Vagina (tissue), 2 donors: ENCODE results near the gene HSD11B1. TPM values are rescaled to one million over a fixed set of nuclear protein-coding genes. Genes with fewer than 3 reads are reported as not detected.

Experiments used
- DNase-seq, 2 donors: peaks; one replicate each; pipeline ENCODE4 v3.0.0-alpha.2; 2017; ENCODE audit errors: extremely low spot score in 2 of 2
- H3K27ac ChIP-seq: fragments of 200-600 bp; sonication (generic); one replicate; pipeline ENCODE4 v1.5.1; 2019
- H3K27me3 ChIP-seq: fragments of 200-600 bp; sonication (generic); one replicate; pipeline ENCODE4 v1.5.1; 2019
- H3K36me3 ChIP-seq, 2 donors: fragments of 200-600 bp; sonication (generic); one replicate each; pipeline ENCODE4 v1.5.1; 2017 to 2019
- H3K4me1 ChIP-seq: fragments of 200-600 bp; sonication (generic); one replicate; pipeline ENCODE4 v1.5.1; 2019
- H3K4me3 ChIP-seq, 2 donors: fragments of 200-600 bp; sonication (generic); 1 replicate in 1 of 2; 2 replicates in 1 of 2; pipeline ENCODE4 v1.5.1; 2016 to 2019
- H3K9me3 ChIP-seq: fragments of 200-600 bp; sonication (generic); one replicate; pipeline ENCODE4 v1.5.1; 2019
- CTCF ChIP-seq, 3 experiments: fragments of 450-650 bp in 2 of 3; fragments of 200-600 bp in 1 of 3; sonication (generic) in 1 of 3; IDR thresholded peaks; one replicate each; pipeline ENCODE4 v1.5.1; 2017 to 2019; ENCODE audit warnings: antibody characterized with exemption in 3 of 3, mild to moderate bottlenecking in 2 of 3, moderate library complexity in 2 of 3
- POLR2A ChIP-seq, 2 donors: fragments of 450-650 bp; IDR thresholded peaks; one replicate each; pipeline ENCODE4 v1.6.1; 2017; ENCODE audit warnings: antibody characterized with exemption in 2 of 2, mild to moderate bottlenecking in 2 of 2, moderate library complexity in 2 of 2
- POLR2AphosphoS5 ChIP-seq, 2 donors: sonication (generic); formaldehyde crosslinking; IDR thresholded peaks; one replicate each; pipeline ENCODE4 v1.9.0; 2017; ENCODE audit warnings: antibody characterized with exemption in 2 of 2, mild to moderate bottlenecking in 2 of 2, low read depth in 1 of 2; ENCODE audit not compliant: insufficient read depth in 1 of 2
- intact Hi-C: fragments of 100-400 bp; cut with DNase I; formaldehyde crosslinking; loops from one replicate; pipeline ENCODE4 v1.15.1; 2023
- total RNA-seq: library from RNA; depleted of rRNA; stranded (reverse); fragments of >200 nt; gene quantifications from one replicate; pipeline ENCODE4 v1.2.3, GENCODE V29; 2016

Gene HSD11B1
- total RNA-seq, 1 donor from 2014 or later = 18.7 TPM

DNA sequence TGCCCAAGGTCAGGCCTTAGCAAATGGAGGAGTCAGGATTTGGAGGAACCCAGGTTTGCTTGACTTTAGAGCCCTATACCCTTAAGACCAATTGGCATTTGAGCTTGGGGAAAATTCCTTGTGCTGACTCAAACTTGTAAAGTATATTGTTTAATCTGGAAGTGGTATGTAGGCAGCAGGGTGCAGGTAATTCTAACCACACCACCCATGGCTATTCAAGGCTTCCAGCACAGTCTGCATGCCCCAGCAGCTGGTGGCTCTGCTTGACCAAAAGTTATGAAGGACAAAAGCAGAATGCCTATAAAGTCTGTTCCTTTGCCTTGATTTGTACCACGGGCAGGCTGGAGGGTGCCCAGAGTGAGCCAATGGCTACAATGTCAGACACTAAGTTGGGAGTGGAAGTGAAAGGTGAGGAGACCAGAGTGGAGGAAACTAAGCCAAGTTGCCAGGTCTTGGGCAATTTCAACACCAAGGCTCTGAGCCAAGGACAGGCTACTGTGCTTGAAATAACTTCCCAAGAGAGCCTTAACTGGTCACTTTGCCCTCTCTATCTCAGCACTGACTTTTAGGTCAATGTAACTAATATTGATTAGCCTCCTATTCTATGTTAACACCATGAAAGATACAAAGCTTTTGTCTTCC, 34.1 kb upstream of the HSD11B1 start:
- intact Hi-C loops = no loop called here
- DNase-seq = peak in 1 of 2 donors; percentile 67
- no peak overlapping the region for H3K27ac ChIP-seq
- TF ChIP-seq POLR2A (IDR thresholded peaks at IDR 0.05) (no peak), CTCF (IDR thresholded peaks at IDR 0.05) (no peak), POLR2AphosphoS5 (IDR thresholded peaks at IDR 0.05; ENCODE audit: insufficient read depth in 1 of 2, low read depth in 1 of 2) (no peak)
- no peaks in the 10 kb centered on the region for H3K27me3 ChIP-seq
- no peaks in the 10 kb centered on the region for H3K9me3 ChIP-seq
- H3K4me1 ChIP-seq = peaks cover 26% of the 10 kb centered on the region
- H3K36me3 ChIP-seq = no peaks in the 10 kb centered on the region
- H3K4me3 ChIP-seq = no peak overlapping the region

- intact Hi-C loops = no loop called here
- Histone ChIP-seq H3K9me3 (no peaks in the 10 kb centered on the region), H3K27ac (no peak overlapping the region), H3K27me3 (no peaks in the 10 kb centered on the region), H3K4me3 (no peak overlapping the region), H3K4me1 (peaks cover 36% of the 10 kb centered on the region), H3K36me3 (no peaks in the 10 kb centered on the region)
- TF ChIP-seq POLR2A (IDR thresholded peaks at IDR 0.05) (no peak), CTCF (IDR thresholded peaks at IDR 0.05) (no peak)
- DNase-seq = peak in 1 of 2 donors; percentile 81
These were observed 31.7 kb upstream of the HSD11B1 start for GRCh38 chr1:209672705-209673630.

DNA sequence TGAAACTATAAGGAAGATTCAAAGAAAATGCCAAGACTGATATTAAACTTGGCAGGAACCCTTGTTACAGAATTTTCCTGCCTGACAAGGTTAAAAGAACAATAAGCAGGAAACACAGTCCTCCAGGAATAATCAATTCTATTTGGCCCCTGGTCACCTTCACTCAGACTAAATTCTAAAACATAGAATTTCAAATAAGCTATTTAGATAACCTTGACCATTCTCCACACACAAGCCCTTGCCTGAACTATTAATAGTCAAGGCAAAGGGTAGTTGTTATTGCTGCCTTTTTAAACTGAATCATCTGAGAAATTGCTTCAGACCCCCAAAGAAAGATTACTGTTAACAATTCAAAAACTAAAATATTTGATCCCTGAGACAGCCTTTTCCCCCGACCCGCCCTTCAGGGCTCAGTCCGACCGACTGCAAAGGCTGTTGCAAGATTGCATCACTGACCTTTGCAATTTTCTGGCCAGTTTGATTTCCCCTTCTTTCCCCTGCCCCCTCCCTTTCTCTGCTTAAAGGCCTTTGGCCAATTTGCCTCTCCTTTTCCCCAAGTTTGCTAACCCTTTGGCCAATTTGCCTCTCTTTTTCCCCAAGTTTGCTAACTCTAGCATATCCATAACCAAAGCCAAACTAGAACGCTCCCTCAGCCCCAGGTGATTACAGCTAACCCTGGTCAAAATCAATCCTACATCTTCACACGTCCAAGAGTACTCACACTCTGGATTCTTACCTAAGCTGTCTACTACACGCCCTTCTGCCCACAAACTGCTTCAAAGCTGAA, 30.8 kb upstream of the HSD11B1 start:
- Histone ChIP-seq H3K4me1 (peaks cover 36% of the 10 kb centered on the region), H3K36me3 (no peaks in the 10 kb centered on the region), H3K4me3 (no peak overlapping the region), H3K9me3 (no peaks in the 10 kb centered on the region), H3K27ac (no peak overlapping the region), H3K27me3 (no peaks in the 10 kb centered on the region)
- peak in 1 of 2 donors; percentile 87 for DNase-seq
- intact Hi-C loops = no loop called here
- TF ChIP-seq POLR2A (IDR thresholded peaks at IDR 0.05) (no peak), POLR2AphosphoS5 (IDR thresholded peaks at IDR 0.05; ENCODE audit: insufficient read depth in 1 of 2, low read depth in 1 of 2) (no peak), CTCF (IDR thresholded peaks at IDR 0.05) (no peak)

- Histone ChIP-seq H3K4me1 (peaks cover 36% of the 10 kb centered on the region), H3K36me3 (no peaks in the 10 kb centered on the region), H3K9me3 (no peaks in the 10 kb centered on the region), H3K4me3 (peak within 1 kb of the TSS; percentile 30 to 50), H3K27ac (peak within 1 kb of the TSS; percentile 66), H3K27me3 (no peaks in the 10 kb centered on the region)
- peak in 1 of 2 donors; percentile 87 for DNase-seq
- TF ChIP-seq CTCF (IDR thresholded peaks at IDR 0.05) (no peak), POLR2A (IDR thresholded peaks at IDR 0.05) (peak in 1 of 2 donors; percentile 58), POLR2AphosphoS5 (IDR thresholded peaks at IDR 0.05; ENCODE audit: insufficient read depth in 1 of 2, low read depth in 1 of 2) (peak in 1 of 2 donors; percentile 75)
- intact Hi-C loops = loop anchor here (5.0 kb wide), 1 partner anchor 617 kb away; no protein-coding TSS in a partner anchor
These were observed 29.6 kb upstream of the HSD11B1 start, which contains the start of gene G0S2 for GRCh38 chr1:209674957-209675564. G0S2 (plus strand) TSS chr1:209675412; CDS start chr1:209675685, 273 bp downstream.
